ENCODE data around the gene RASGRF2. TPM values are rescaled to one million over a fixed set of nuclear protein-coding genes. Genes with fewer than 3 reads are reported as not detected.

Gene RASGRF2
- total RNA-seq, 2 donors from 2014 or later: 6.9 to 13.9 TPM

DNA sequence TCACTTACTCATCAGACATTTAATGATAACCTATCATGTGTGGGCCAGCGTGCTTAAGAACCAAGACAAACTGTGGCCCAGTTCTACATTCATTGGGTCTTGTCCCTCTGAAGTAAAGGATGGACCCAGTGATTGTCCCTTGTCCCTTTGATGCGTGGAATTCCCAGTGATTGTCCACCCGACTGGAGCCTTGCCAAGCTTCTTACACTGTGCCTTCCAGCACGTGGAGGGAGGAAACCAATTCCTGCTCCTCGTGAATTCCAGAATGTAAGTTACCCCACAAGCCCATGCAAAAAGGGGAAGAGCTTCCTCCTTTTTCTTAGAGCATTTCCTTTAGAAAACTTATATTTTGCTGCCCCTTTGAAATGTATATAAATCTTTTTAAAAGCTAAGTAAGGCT, 280.8 kb downstream of the RASGRF2 start:
- Histone ChIP-seq H3K36me3 (no peaks in the 10 kb centered on the region), H3K9me3 (no peaks in the 10 kb centered on the region), H3K4me3 (no peak overlapping the region), H3K4me1 (ENCODE audit: control insufficient read depth in 1 of 2, low read depth in 2 of 2) (peaks cover 10 to 63% of the 10 kb centered on the region in 2 donors), H3K27me3 (replicated peaks; ENCODE audit: insufficient read depth) (no peaks in the 10 kb centered on the region), H3K27ac (no peak overlapping the region)
- no peak for TF ChIP-seq CTCF (IDR thresholded peaks at IDR 0.05)
- DNase-seq (ENCODE audit: low spot score): no peak
- ATAC-seq (ENCODE audit: insufficient number of reproducible peaks, low FRiP score, low read depth): no peak

- no peak overlapping the region for H3K4me3 ChIP-seq
- H3K27me3 ChIP-seq (replicated peaks; ENCODE audit: insufficient read depth): no peaks in the 10 kb centered on the region
- H3K36me3 ChIP-seq: no peaks in the 10 kb centered on the region
- peaks cover 5 to 53% of the 10 kb centered on the region in 2 donors for H3K4me1 ChIP-seq (ENCODE audit: control insufficient read depth in 1 of 2, low read depth in 2 of 2)
- TF ChIP-seq CTCF (IDR thresholded peaks at IDR 0.05): no peak
- peak overlapping the region; percentile 12 to 16 for H3K27ac ChIP-seq
- no peaks in the 10 kb centered on the region for H3K9me3 ChIP-seq
- no peak for DNase-seq (ENCODE audit: low spot score)
- no peak for ATAC-seq (ENCODE audit: insufficient number of reproducible peaks, low FRiP score, low read depth)
Measured at GRCh38 chr5:81241961-81242648, 281.9 kb downstream of the RASGRF2 start.

DNA sequence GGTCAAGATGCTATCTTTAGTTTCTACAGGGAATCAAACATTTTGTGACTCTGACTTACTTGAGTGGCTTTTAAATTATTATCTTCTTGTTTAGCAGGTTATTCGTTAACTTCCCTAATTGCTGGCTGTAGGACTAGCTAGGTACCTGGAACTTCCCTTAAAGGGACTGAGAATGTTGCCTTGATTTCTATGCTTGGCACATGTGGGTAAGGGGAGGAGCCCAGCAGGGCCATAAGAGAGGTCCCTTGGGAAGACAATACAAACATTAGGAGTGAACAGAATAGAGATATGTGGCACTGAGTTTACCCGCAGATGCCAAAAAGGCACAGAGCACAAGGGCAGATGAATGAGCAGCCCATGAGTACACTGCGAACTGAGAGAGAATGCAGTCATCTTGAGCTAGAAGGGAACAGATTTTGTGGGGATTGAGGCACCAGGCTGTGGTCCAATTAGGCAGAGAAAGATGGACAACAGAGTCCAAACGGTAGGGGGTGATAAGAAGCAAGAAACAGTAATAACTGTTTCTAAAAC, 282.8 kb downstream of the RASGRF2 start:
- no peak for ATAC-seq (ENCODE audit: insufficient number of reproducible peaks, low FRiP score, low read depth)
- no peaks in the 10 kb centered on the region for H3K9me3 ChIP-seq
- no peak overlapping the region for H3K4me3 ChIP-seq
- no peak for TF ChIP-seq CTCF (IDR thresholded peaks at IDR 0.05)
- peaks cover 5 to 53% of the 10 kb centered on the region in 2 donors for H3K4me1 ChIP-seq (ENCODE audit: control insufficient read depth in 1 of 2, low read depth in 2 of 2)
- DNase-seq (ENCODE audit: low spot score): no peak
- peak overlapping the region; percentile 12 to 16 for H3K27ac ChIP-seq
- no peaks in the 10 kb centered on the region for H3K36me3 ChIP-seq
- H3K27me3 ChIP-seq (replicated peaks; ENCODE audit: insufficient read depth): no peaks in the 10 kb centered on the region

GRCh38 chr5:81244451-81244850, 284.3 kb downstream of the RASGRF2 start:
- TF ChIP-seq CTCF (IDR thresholded peaks at IDR 0.05): no peak
- H3K27ac ChIP-seq: no peak overlapping the region
- no peaks in the 10 kb centered on the region for H3K27me3 ChIP-seq (replicated peaks; ENCODE audit: insufficient read depth)
- ATAC-seq (ENCODE audit: insufficient number of reproducible peaks, low FRiP score, low read depth) (no peak), DNase-seq (ENCODE audit: low spot score) (no peak)
- no peaks in the 10 kb centered on the region for H3K9me3 ChIP-seq
- no peaks in the 10 kb centered on the region for H3K36me3 ChIP-seq
- no peak overlapping the region for H3K4me3 ChIP-seq
- H3K4me1 ChIP-seq (ENCODE audit: control insufficient read depth in 1 of 2, low read depth in 2 of 2): peaks cover 5 to 46% of the 10 kb centered on the region in 2 donors

DNA sequence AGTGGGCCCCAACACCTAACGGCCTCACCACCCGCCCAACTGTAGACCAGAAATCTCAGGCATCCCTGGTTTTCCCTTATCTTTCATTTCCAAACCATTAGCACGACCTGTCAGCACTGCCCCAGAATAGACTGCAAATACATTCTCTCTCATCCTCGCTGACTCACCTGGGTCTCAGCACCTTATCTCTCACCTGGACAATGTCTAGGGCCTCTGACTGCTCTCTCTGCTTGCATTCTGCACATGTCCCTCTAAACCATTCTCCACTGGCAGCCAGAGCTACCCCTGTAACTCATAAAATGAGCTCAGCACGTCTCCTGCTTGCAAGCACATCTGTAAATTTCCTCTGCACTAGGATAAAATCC, 285.7 kb downstream of the RASGRF2 start:
- no peak overlapping the region for H3K4me3 ChIP-seq
- DNase-seq (ENCODE audit: low spot score): no peak
- no peak for ATAC-seq (ENCODE audit: insufficient number of reproducible peaks, low FRiP score, low read depth)

More for the DNA sequence above, 285.7 kb downstream of the RASGRF2 start:
- no peak for TF ChIP-seq CTCF (IDR thresholded peaks at IDR 0.05)
- Histone ChIP-seq H3K9me3 (no peaks in the 10 kb centered on the region), H3K27ac (no peak overlapping the region), H3K36me3 (no peaks in the 10 kb centered on the region), H3K27me3 (replicated peaks; ENCODE audit: insufficient read depth) (no peaks in the 10 kb centered on the region), H3K4me1 (ENCODE audit: control insufficient read depth in 1 of 2, low read depth in 2 of 2) (peaks cover 5 to 35% of the 10 kb centered on the region in 2 donors)
